Liver (tissue), 3 donors: ENCODE measurements around the gene ADGRA3.

ENCODE experiments used
- CTCF ChIP-seq: fragments of 150-350 bp; IDR thresholded peaks from 2 replicates; pipeline ENCODE4 v1.5.1; 2017; ENCODE audit warnings: improper control_type of control experiment, low read depth, low read length; ENCODE audit not compliant: missing input control
- EGR1 ChIP-seq, 2 donors: IDR thresholded peaks; 2 replicates each; pipeline ENCODE4 v1.6.1; 2016 to 2018; ENCODE audit warnings: antibody characterized with exemption in 2 of 2, low read depth in 2 of 2
- FOXA1 ChIP-seq: IDR thresholded peaks from 2 replicates; pipeline ENCODE4 v1.6.1; 2016; ENCODE audit warnings: antibody characterized with exemption
- GABPA ChIP-seq, 2 donors: IDR thresholded peaks in 1 of 2; conservative IDR thresholded peaks in 1 of 2; 2 replicates each; pipeline ENCODE4 v1.6.1; 2016; ENCODE audit warnings: antibody characterized with exemption in 2 of 2, mild to moderate bottlenecking in 1 of 2, moderate library complexity in 1 of 2
- JUND ChIP-seq, 2 donors: IDR thresholded peaks; 2 replicates each; pipeline ENCODE4 v1.6.1; 2016; ENCODE audit warnings: antibody characterized with exemption in 2 of 2
- NR2F2 ChIP-seq: IDR thresholded peaks from 2 replicates; pipeline ENCODE4 v1.6.1; 2016; ENCODE audit warnings: antibody characterized with exemption
- RAD21 ChIP-seq, 2 donors: IDR thresholded peaks; 2 replicates each; pipeline ENCODE4 v1.6.1; 2016; ENCODE audit warnings: antibody characterized with exemption in 2 of 2, mild to moderate bottlenecking in 2 of 2
- REST ChIP-seq: IDR thresholded peaks from 2 replicates; pipeline ENCODE4 v1.6.1; 2016; ENCODE audit warnings: antibody characterized with exemption, mild to moderate bottlenecking
- RXRA ChIP-seq, 2 donors: IDR thresholded peaks; 2 replicates each; pipeline ENCODE4 v1.6.1; 2017 to 2018; ENCODE audit warnings: antibody characterized with exemption in 2 of 2, mild to moderate bottlenecking in 1 of 2
- SP1 ChIP-seq: IDR thresholded peaks from 2 replicates; pipeline ENCODE4 v1.6.1; 2018; ENCODE audit warnings: antibody characterized with exemption, mild to moderate bottlenecking
- TAF1 ChIP-seq: conservative IDR thresholded peaks from 2 replicates; pipeline ENCODE4 v1.6.1; 2016; ENCODE audit warnings: antibody characterized with exemption, mild to moderate bottlenecking
- YY1 ChIP-seq: IDR thresholded peaks from 2 replicates; pipeline ENCODE4 v1.6.1; 2016; ENCODE audit warnings: antibody characterized with exemption, mild to moderate bottlenecking
- donor health status: healthy.
- donor health status: healthy.

GRCh38 chr4:22369901-22370562, 145.8 kb downstream of the ADGRA3 start:
- no peak for TF ChIP-seq RAD21 (IDR thresholded peaks at IDR 0.05)
- TF ChIP-seq GABPA (IDR thresholded peaks at IDR 0.05 in 1 of 2, conservative IDR thresholded peaks at IDR 0.05 in 1 of 2), result no peak
- TF ChIP-seq NR2F2, result no peak
- TF ChIP-seq CTCF, result no peak
- no peak for TF ChIP-seq FOXA1
- TF ChIP-seq REST, result no peak
- no peak for TF ChIP-seq YY1
- no peak for TF ChIP-seq JUND (IDR thresholded peaks at IDR 0.05)
- TF ChIP-seq EGR1 (IDR thresholded peaks at IDR 0.05; ENCODE audit: low read depth in 2 of 2), result no peak
- no peak for TF ChIP-seq SP1
- TF ChIP-seq TAF1, result no peak
- TF ChIP-seq RXRA (IDR thresholded peaks at IDR 0.05), result no peak
